Esophagus muscularis mucosa (tissue), 4 donors: Measurements from ENCODE around the gene UBE4B. TPM values are rescaled to one million over a fixed set of nuclear protein-coding genes. Genes with fewer than 3 reads are reported as not detected.
"Not testable (repeated sequence)": the region's sequence is repeated elsewhere in the genome, so short reads cannot be mapped to it uniquely, and the experiment has no call there.

Source experiments
- DNase-seq: peaks from one replicate; pipeline ENCODE4 v3.0.0-alpha.2; 2017; ENCODE audit errors: extremely low spot score
- H3K27ac ChIP-seq, 4 donors: fragments of 200-600 bp; sonication (generic); replicated peaks in 1 of 4; 1 replicate in 3 of 4; 2 replicates in 1 of 4; pipeline ENCODE4 v1.5.1; 2016 to 2019; ENCODE audit warnings: mild to moderate bottlenecking in 1 of 4
- H3K27me3 ChIP-seq, 4 donors: fragments of 200-600 bp; sonication (generic); one replicate each; pipeline versions ENCODE4 v1.5.1 to v1.6.0; 2016 to 2019
- H3K36me3 ChIP-seq, 4 donors: fragments of 200-600 bp; sonication (generic); one replicate each; pipeline ENCODE4 v1.5.1; 2016 to 2019
- H3K4me1 ChIP-seq, 4 donors: fragments of 200-600 bp; sonication (generic); one replicate each; pipeline ENCODE4 v1.5.1; 2016 to 2019
- H3K4me3 ChIP-seq, 4 donors: fragments of 200-600 bp; sonication (generic); 1 replicate in 2 of 4; 2 replicates in 2 of 4; pipeline ENCODE4 v1.5.1; 2016 to 2019; ENCODE audit warnings: mild to moderate bottlenecking in 4 of 4, moderate library complexity in 1 of 4
- H3K9me3 ChIP-seq, 4 donors: fragments of 200-600 bp; sonication (generic); 1 replicate in 3 of 4; 2 replicates in 1 of 4; pipeline ENCODE4 v1.5.1; 2016 to 2019
- EP300 ChIP-seq: sonication (generic); formaldehyde crosslinking; IDR thresholded peaks from one replicate; pipeline ENCODE4 v1.6.1; 2017; ENCODE audit warnings: antibody characterized with exemption
- POLR2A ChIP-seq: fragments of 450-650 bp; IDR thresholded peaks from one replicate; pipeline ENCODE4 v1.6.1; 2017; ENCODE audit warnings: antibody characterized with exemption, moderate library complexity, mild to moderate bottlenecking, low read depth
- POLR2AphosphoS5 ChIP-seq, 2 donors: sonication (generic); formaldehyde crosslinking; IDR thresholded peaks; one replicate each; pipeline ENCODE4 v1.6.1; 2017; ENCODE audit warnings: antibody characterized with exemption in 2 of 2
- WGBS: methylation state at CpG from one replicate; pipeline ENCODE4 v1.1.5; 2018; 5-methylcytosine and 5-hydroxymethylcytosine counted together
- intact Hi-C: fragments of 100-400 bp; cut with DNase I; formaldehyde crosslinking; loops from one replicate; pipeline ENCODE4 v1.15.1; 2023
- total RNA-seq, 4 donors: library from RNA; depleted of rRNA; stranded (reverse); fragments of >200 nt; gene quantifications; one replicate each; pipeline versions ENCODE4 v1.1.0 to v1.2.1, GENCODE V29; 2016
- TF ChIP-seq, protein P1 (sequence below), 3 experiments: fragments of 200-600 bp in 2 of 3; fragments of 450-650 bp in 1 of 3; sonication (generic) in 2 of 3; IDR thresholded peaks; one replicate each; pipeline ENCODE4 v1.5.1; 2017 to 2019; ENCODE audit warnings: antibody characterized with exemption in 3 of 3, mild to moderate bottlenecking in 2 of 3, moderate library complexity in 1 of 3

The UBE4B gene
- total RNA-seq, 4 donors from 2014 or later: 58.6 to 110 (median 85.5) TPM

GRCh38 chr1:10104834-10105233, 72.1 kb downstream of the UBE4B start:
- WGBS: 95% methylated on average over 1 of the region's 1 CpG
- Histone ChIP-seq H3K36me3 (peaks cover 25 to 73% (median 60%) of the 10 kb centered on the region in 4 donors), H3K27me3 (no peaks in the 10 kb centered on the region), H3K9me3 (no peaks in the 10 kb centered on the region), H3K4me1 (peaks cover 29 to 47% (median 41%) of the 10 kb centered on the region in 4 donors), H3K4me3 (no peak overlapping the region), H3K27ac (no peak overlapping the region)
- no peak for DNase-seq
- no peak for TF ChIP-seq POLR2AphosphoS5 (IDR thresholded peaks at IDR 0.05)
- TF ChIP-seq EP300: no peak
- TF ChIP-seq, protein P1, sequence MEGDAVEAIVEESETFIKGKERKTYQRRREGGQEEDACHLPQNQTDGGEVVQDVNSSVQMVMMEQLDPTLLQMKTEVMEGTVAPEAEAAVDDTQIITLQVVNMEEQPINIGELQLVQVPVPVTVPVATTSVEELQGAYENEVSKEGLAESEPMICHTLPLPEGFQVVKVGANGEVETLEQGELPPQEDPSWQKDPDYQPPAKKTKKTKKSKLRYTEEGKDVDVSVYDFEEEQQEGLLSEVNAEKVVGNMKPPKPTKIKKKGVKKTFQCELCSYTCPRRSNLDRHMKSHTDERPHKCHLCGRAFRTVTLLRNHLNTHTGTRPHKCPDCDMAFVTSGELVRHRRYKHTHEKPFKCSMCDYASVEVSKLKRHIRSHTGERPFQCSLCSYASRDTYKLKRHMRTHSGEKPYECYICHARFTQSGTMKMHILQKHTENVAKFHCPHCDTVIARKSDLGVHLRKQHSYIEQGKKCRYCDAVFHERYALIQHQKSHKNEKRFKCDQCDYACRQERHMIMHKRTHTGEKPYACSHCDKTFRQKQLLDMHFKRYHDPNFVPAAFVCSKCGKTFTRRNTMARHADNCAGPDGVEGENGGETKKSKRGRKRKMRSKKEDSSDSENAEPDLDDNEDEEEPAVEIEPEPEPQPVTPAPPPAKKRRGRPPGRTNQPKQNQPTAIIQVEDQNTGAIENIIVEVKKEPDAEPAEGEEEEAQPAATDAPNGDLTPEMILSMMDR (IDR thresholded peaks at IDR 0.05): no peak
- TF ChIP-seq POLR2A: no peak
- intact Hi-C loops: loop anchor here (5.0 kb wide), 1 partner anchor 73 kb away; the partner anchor contains the start of gene UBE4B

GRCh38 chr1:10105484-10105883, 72.7 kb downstream of the UBE4B start:
- DNase-seq: no peak
- Histone ChIP-seq H3K4me3 (no peak overlapping the region), H3K27me3 (no peaks in the 10 kb centered on the region), H3K27ac (peak overlapping the region in 2 of 4 donors; percentile 37 to 90), H3K9me3 (no peaks in the 10 kb centered on the region), H3K36me3 (peaks cover 25 to 69% (median 56%) of the 10 kb centered on the region in 4 donors), H3K4me1 (peaks cover 29 to 54% (median 46%) of the 10 kb centered on the region in 4 donors)
- intact Hi-C loops: loop anchor here (5.0 kb wide), 1 partner anchor 73 kb away; the partner anchor contains the start of gene UBE4B
- TF ChIP-seq POLR2A (no peak), POLR2AphosphoS5 (IDR thresholded peaks at IDR 0.05) (peak in 1 of 2 donors; percentile 30)
- WGBS: 59% methylated on average over 4 of the region's 4 CpGs

- H3K4me3 ChIP-seq: no peak overlapping the region
- TF ChIP-seq POLR2A (no peak), POLR2AphosphoS5 (IDR thresholded peaks at IDR 0.05) (no peak), EP300 (no peak)
- TF ChIP-seq, protein P1 (IDR thresholded peaks at IDR 0.05): no peak
- H3K27me3 ChIP-seq: no peaks in the 10 kb centered on the region
- peaks cover 29 to 56% (median 46%) of the 10 kb centered on the region in 4 donors for H3K4me1 ChIP-seq
- peaks cover 25 to 69% (median 55%) of the 10 kb centered on the region in 4 donors for H3K36me3 ChIP-seq
- intact Hi-C loops: loop anchor here (5.0 kb wide), 1 partner anchor 74 kb away; the partner anchor contains the start of gene UBE4B
- no peaks in the 10 kb centered on the region for H3K9me3 ChIP-seq
- DNase-seq: no peak
- H3K27ac ChIP-seq: peak overlapping the region in 2 of 4 donors; percentile 37 to 90
- WGBS: 94% methylated on average over 17 of the region's 17 CpGs
These were observed 73.5 kb downstream of the UBE4B start for GRCh38 chr1:10106241-10106640.

DNA sequence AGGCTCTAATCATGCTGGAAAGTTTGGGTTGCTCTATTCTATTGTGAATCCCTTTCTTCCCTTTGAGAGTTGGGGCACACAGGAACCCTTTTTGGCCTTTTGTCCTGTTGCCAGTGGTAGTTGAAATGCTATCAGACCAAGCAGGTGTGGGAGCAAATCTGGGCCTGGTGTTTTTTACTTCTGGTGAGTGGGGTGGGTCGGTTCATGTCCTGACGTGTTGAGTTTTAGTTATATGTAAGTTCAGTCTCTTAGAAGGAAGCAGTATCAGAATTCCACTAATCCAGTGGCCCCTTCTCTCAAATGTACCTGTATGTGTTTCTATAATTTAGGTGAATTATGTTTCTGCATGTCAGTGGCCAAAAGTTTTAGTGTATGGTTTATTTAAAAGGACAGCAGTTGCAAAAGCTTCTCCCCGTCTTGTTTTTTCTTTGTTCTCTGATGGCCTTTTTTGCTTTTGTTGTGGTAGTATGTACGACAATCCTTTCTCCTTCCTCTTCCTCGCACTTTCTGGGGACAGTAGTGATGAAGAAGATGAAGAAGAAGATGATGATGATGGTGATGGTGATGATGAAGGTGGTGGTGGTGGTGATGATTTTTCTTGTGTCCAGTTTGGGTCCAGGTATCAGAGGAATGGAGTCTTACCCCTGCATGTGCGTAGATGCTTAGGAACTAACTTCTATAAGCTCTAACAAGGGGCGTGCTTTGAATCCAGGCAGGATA, 74.2 kb downstream of the UBE4B start:
- Histone ChIP-seq H3K9me3 (no peaks in the 10 kb centered on the region), H3K36me3 (peaks cover 25 to 68% (median 54%) of the 10 kb centered on the region in 4 donors), H3K4me3 (no peak overlapping the region), H3K4me1 (peaks cover 29 to 56% (median 46%) of the 10 kb centered on the region in 4 donors), H3K27ac (peak overlapping the region; percentile 82 to 90 (median 84)), H3K27me3 (no peaks in the 10 kb centered on the region)
- TF ChIP-seq POLR2AphosphoS5 (IDR thresholded peaks at IDR 0.05) (no peak), POLR2A (no peak), EP300 (no peak)
- TF ChIP-seq, protein P1 (IDR thresholded peaks at IDR 0.05): no peak
- DNase-seq: no peak
- intact Hi-C loops: loop anchor here (5.0 kb wide), 1 partner anchor 75 kb away; the partner anchor contains the start of gene UBE4B
- WGBS: 87% methylated on average over 7 of the region's 7 CpGs

DNA sequence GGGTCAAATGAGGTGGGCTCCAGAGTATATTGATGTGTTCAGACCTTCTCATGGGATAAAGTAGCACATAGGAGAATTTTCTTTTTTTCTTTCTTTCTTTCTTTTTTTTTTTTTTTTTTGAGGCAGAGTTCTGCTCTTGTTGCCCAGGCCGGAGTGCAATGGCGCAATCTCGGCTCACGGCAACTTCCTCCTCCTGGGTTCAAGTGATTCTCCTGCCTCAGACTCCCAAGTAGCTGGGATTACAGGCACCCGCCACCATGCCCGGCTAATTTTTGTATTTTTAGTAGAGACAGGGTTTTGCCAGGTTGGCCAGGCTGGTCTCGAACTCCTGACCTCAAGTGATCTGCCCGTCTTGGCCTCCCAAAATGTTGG, 74.7 kb downstream of the UBE4B start:
- peaks cover 24 to 65% (median 52%) of the 10 kb centered on the region in 4 donors for H3K36me3 ChIP-seq
- 83% methylated on average over 8 of the region's 8 CpGs for WGBS
- intact Hi-C loops: loop anchor here (5.0 kb wide), 1 partner anchor 75 kb away; the partner anchor contains the start of gene UBE4B
- H3K9me3 ChIP-seq, DNase-seq, H3K27me3 ChIP-seq, H3K4me3 ChIP-seq: not testable (repeated sequence)
- H3K27ac ChIP-seq: peak overlapping the region; percentile 82 to 90 (median 84)
- H3K4me1 ChIP-seq: peaks cover 29 to 56% (median 46%) of the 10 kb centered on the region in 4 donors
